Stimulated activated CD8-positive, alpha-beta memory T cell treated with anti-CD3 and anti-CD28 coated beads, Interleukin-15, amount 100 ng/mL, for 4 hours (primary cell): Measurements from ENCODE around the gene MFAP2.

Source experiments
- DNase-seq, 2 donors: peaks; one replicate each; pipeline ENCODE4 v3.0.0-alpha.2; 2020; ENCODE audit warnings: low read depth in 2 of 2

MFAP2 gene

GRCh38 chr1:16981269-16981849 is 939 bp upstream of the MFAP2 start:
- no peak for DNase-seq

- no peak for DNase-seq
Observed at GRCh38 chr1:16979475-16980327, 719 bp downstream of the MFAP2 start.

- DNase-seq = no peak
Observed at GRCh38 chr1:16978567-16979474, 1.6 kb downstream of the MFAP2 start.

GRCh38 chr1:16978139-16978538 is 2.3 kb downstream of the MFAP2 start:
- no peak for DNase-seq

- DNase-seq = no peak
Observed at GRCh38 chr1:16977377-16977776, 3.0 kb downstream of the MFAP2 start.

- DNase-seq = no peak
Observed at GRCh38 chr1:16976966-16977365, 3.5 kb downstream of the MFAP2 start.

GRCh38 chr1:16975838-16976237 is 4.6 kb downstream of the MFAP2 start:
- no peak for DNase-seq

GRCh38 chr1:16975211-16975610 is 5.2 kb downstream of the MFAP2 start:
- no peak for DNase-seq

- no peak for DNase-seq
Observed at GRCh38 chr1:16973215-16973614, 7.2 kb downstream of the MFAP2 start.

GRCh38 chr1:16972189-16972895 is 8.1 kb downstream of the MFAP2 start:
- DNase-seq = no peak

GRCh38 chr1:16971341-16972188 is 8.9 kb downstream of the MFAP2 start:
- no peak for DNase-seq

- no peak for DNase-seq
Observed at GRCh38 chr1:16970132-16970910, 10.1 kb downstream of the MFAP2 start.

- no peak for DNase-seq
Observed at GRCh38 chr1:16969651-16970050, 10.8 kb downstream of the MFAP2 start.

GRCh38 chr1:16969057-16969611 is 11.3 kb downstream of the MFAP2 start:
- DNase-seq = no peak

GRCh38 chr1:16968372-16968771 is 12.0 kb downstream of the MFAP2 start:
- no peak for DNase-seq

GRCh38 chr1:16967962-16968361 is 12.5 kb downstream of the MFAP2 start:
- no peak for DNase-seq

- DNase-seq = no peak
Observed at GRCh38 chr1:16967095-16967575, 13.3 kb downstream of the MFAP2 start.

- no peak for DNase-seq
Observed at GRCh38 chr1:16966282-16966681, 14.1 kb downstream of the MFAP2 start.

GRCh38 chr1:16965486-16966067 is 14.8 kb downstream of the MFAP2 start:
- no peak for DNase-seq
